Thyroid gland (tissue), 4 donors: Measurements from ENCODE around the gene GJC1. TPM values are rescaled to one million over a fixed set of nuclear protein-coding genes. Genes with fewer than 3 reads are reported as not detected.

Experiments
- DNase-seq, 2 donors: peaks; one replicate each; pipeline ENCODE4 v3.0.0-alpha.2; 2019
- H3K27ac ChIP-seq, 3 donors: fragments of 200-600 bp; sonication (generic); 1 replicate in 2 of 3; 2 replicates in 1 of 3; pipeline ENCODE4 v1.5.1; 2016 to 2019; ENCODE audit warnings: mild to moderate bottlenecking in 1 of 3, moderate library complexity in 1 of 3
- H3K27me3 ChIP-seq: fragments of 200-600 bp; sonication (generic); one replicate; pipeline ENCODE4 v1.5.1; 2019
- H3K36me3 ChIP-seq, 2 donors: fragments of 200-600 bp; sonication (generic); one replicate each; pipeline ENCODE4 v1.5.1; 2016 to 2019
- H3K4me1 ChIP-seq, 2 donors: fragments of 200-600 bp; sonication (generic); one replicate each; pipeline ENCODE4 v1.5.1; 2017 to 2019
- H3K4me3 ChIP-seq, 3 donors: fragments of 200-600 bp; sonication (generic); replicated peaks in 1 of 3; 1 replicate in 2 of 3; 2 replicates in 1 of 3; pipeline ENCODE4 v1.5.1; 2016; ENCODE audit warnings: mild to moderate bottlenecking in 1 of 3
- H3K9me3 ChIP-seq: fragments of 200-600 bp; sonication (generic); one replicate; pipeline ENCODE4 v1.5.1; 2017
- CTCF ChIP-seq, 6 experiments: fragments of 200-600 bp in 3 of 6; fragments of 450-650 bp in 3 of 6; sonication (generic) in 3 of 6; IDR thresholded peaks; one replicate each; pipeline ENCODE4 v1.5.1; 2016 to 2019; ENCODE audit warnings: antibody characterized with exemption in 6 of 6, mild to moderate bottlenecking in 2 of 6, inconsistent platforms in 1 of 6, moderate library complexity in 1 of 6
- POLR2A ChIP-seq, 2 donors: fragments of 450-650 bp; IDR thresholded peaks; one replicate each; pipeline ENCODE4 v1.6.1; 2017; ENCODE audit warnings: antibody characterized with exemption in 2 of 2, mild to moderate bottlenecking in 2 of 2, moderate library complexity in 1 of 2
- WGBS, 2 donors: methylation state at CpG; one replicate each; pipeline ENCODE4 v1.1.5; 2017; 5-methylcytosine and 5-hydroxymethylcytosine counted together
- intact Hi-C: fragments of 100-400 bp; cut with DNase I; formaldehyde crosslinking; loops from one replicate; pipeline ENCODE4 v1.15.1; 2023
- total RNA-seq, 4 donors: library from RNA; depleted of rRNA; stranded (reverse); fragments of >200 nt; gene quantifications; one replicate each; pipeline ENCODE4 v1.2.3, GENCODE V29; 2016

Gene GJC1
- total RNA-seq, 4 donors from 2014 or later, result 1.4 to 6.1 (median 3.8) TPM

GRCh38 chr17:44778656-44779210 lies 51.4 kb downstream of the GJC1 start:
- no peaks in the 10 kb centered on the region for H3K36me3 ChIP-seq
- peak overlapping the region in 1 of 3 donors; percentile 16 for H3K4me3 ChIP-seq
- H3K4me1 ChIP-seq, result peaks cover 13 to 22% of the 10 kb centered on the region in 2 donors
- 30 to 37% methylated on average over 8 of the region's 10 CpGs for WGBS, 2 donors
- H3K27ac ChIP-seq, result no peak overlapping the region
- H3K9me3 ChIP-seq, result no peaks in the 10 kb centered on the region
- intact Hi-C loops, result loop anchor here (5.0 kb wide), 2 partner anchors 244 to 354 kb away; partner anchors contain the start of gene PLCD3
- H3K27me3 ChIP-seq, result no peaks in the 10 kb centered on the region
- no peak for DNase-seq
- TF ChIP-seq CTCF (IDR thresholded peaks at IDR 0.05) (no peak), POLR2A (IDR thresholded peaks at IDR 0.05) (no peak)

GRCh38 chr17:44777394-44778348 lies 52.4 kb downstream of the GJC1 start:
- Histone ChIP-seq H3K27ac (no peak overlapping the region), H3K4me3 (no peak overlapping the region), H3K27me3 (no peaks in the 10 kb centered on the region), H3K36me3 (no peaks in the 10 kb centered on the region), H3K9me3 (no peaks in the 10 kb centered on the region), H3K4me1 (peaks cover 13 to 22% of the 10 kb centered on the region in 2 donors)
- no peak for DNase-seq
- no peak for TF ChIP-seq CTCF (IDR thresholded peaks at IDR 0.05)
- TF ChIP-seq POLR2A (IDR thresholded peaks at IDR 0.05), result no peak
- WGBS, 2 donors, result 88 to 93% methylated on average over 13 to 20 of the region's 20 CpGs
- intact Hi-C loops, result loop anchor here (5.0 kb wide), 2 partner anchors 245 to 355 kb away; partner anchors contain the start of gene PLCD3

GRCh38 chr17:44776628-44777393 lies 53.3 kb downstream of the GJC1 start:
- intact Hi-C loops, result loop anchor here (5.0 kb wide), 2 partner anchors 245 to 355 kb away; partner anchors contain the start of gene PLCD3
- 79 to 86% methylated on average over 18 of the region's 19 CpGs for WGBS, 2 donors
- Histone ChIP-seq H3K27me3 (no peaks in the 10 kb centered on the region), H3K4me3 (no peak overlapping the region), H3K4me1 (peaks cover 13 to 22% of the 10 kb centered on the region in 2 donors), H3K9me3 (no peaks in the 10 kb centered on the region), H3K27ac (no peak overlapping the region), H3K36me3 (no peaks in the 10 kb centered on the region)
- no peak for TF ChIP-seq CTCF (IDR thresholded peaks at IDR 0.05)
- no peak for TF ChIP-seq POLR2A (IDR thresholded peaks at IDR 0.05)
- no peak for DNase-seq

- Histone ChIP-seq H3K9me3 (no peaks in the 10 kb centered on the region), H3K36me3 (no peaks in the 10 kb centered on the region), H3K27ac (peak overlapping the region in 1 of 3 donors; percentile 19), H3K4me3 (peak overlapping the region in 1 of 3 donors; percentile 42), H3K27me3 (no peaks in the 10 kb centered on the region), H3K4me1 (peaks cover 13 to 22% of the 10 kb centered on the region in 2 donors)
- no peak for DNase-seq
- WGBS, 2 donors, result 10 to 21% methylated on average over 28 to 43 of the region's 43 CpGs
- TF ChIP-seq CTCF (IDR thresholded peaks at IDR 0.05) (no peak), POLR2A (IDR thresholded peaks at IDR 0.05) (no peak)
- intact Hi-C loops, result loop anchor here (2.0 to 5.0 kb wide), 3 partner anchors 89 to 356 kb away; partner anchors contain the start of gene PLCD3
These were observed 54.1 kb downstream of the GJC1 start for GRCh38 chr17:44775838-44776621.
